HEK293 (cell line): Measurements from ENCODE around the gene REEP6.
A peak's percentile ranks its signal among the peaks of the same experiment; 100 is the strongest.
"Not testable (repeated sequence)": the region's sequence is repeated elsewhere in the genome, so short reads cannot be mapped to it uniquely, and the experiment has no call there.

Experiments used
- CTCF ChIA-PET: fragments of 350-600 bp; formaldehyde crosslinking; extraction: SDS; loops from one replicate; lab custom pipeline; 2021; ENCODE audit warnings: antibody characterized with exemption; lab: Yijun Ruan, JAX
- POLR2A ChIA-PET: fragments of 300-600 bp; formaldehyde crosslinking; extraction: SDS; loops from one replicate; lab custom pipeline; 2020; ENCODE audit warnings: antibody characterized with exemption, inconsistent platforms; lab: Yijun Ruan, JAX
- H3K27ac ChIP-seq: fragments of 200-500 bp; sonication (Bioruptor generic); 2 replicates; pipeline ENCODE4 v1.5.1; 2014; ENCODE audit warnings: low read depth, low read length, control low read depth, inconsistent platforms; ENCODE audit errors: extremely low read depth
- H3K36me3 ChIP-seq, 2 experiments: fragments of 200-500 bp in 1 of 2; sonication (Bioruptor generic) in 1 of 2; 1 replicate in 1 of 2; 2 replicates in 1 of 2; pipeline ENCODE4 v1.5.1; 2014 to 2017; ENCODE audit warnings: inconsistent platforms in 2 of 2, low read length in 2 of 2; ENCODE audit not compliant: control insufficient read depth in 2 of 2, insufficient read depth in 1 of 2
- H3K4me1 ChIP-seq: fragments of 200-500 bp; sonication (Bioruptor generic); 2 replicates; pipeline ENCODE4 v1.5.1; 2014; ENCODE audit warnings: mild to moderate bottlenecking, low read length, inconsistent platforms; ENCODE audit not compliant: control insufficient read depth, insufficient read depth
- H3K4me3 ChIP-seq: 2 replicates; pipeline ENCODE4 v1.5.1; 2011; ENCODE audit warnings: low read depth, mild to moderate bottlenecking, control low read depth, low read length, moderate library complexity
- H3K9me3 ChIP-seq: fragments of 200-500 bp; sonication (Bioruptor generic); 2 replicates; pipeline ENCODE4 v1.5.1; 2014; ENCODE audit warnings: low read depth, low read length, inconsistent platforms; ENCODE audit not compliant: control insufficient read depth, insufficient read depth
- GLI2 ChIP-seq: fragments of 450-650 bp; formaldehyde crosslinking; IDR thresholded peaks from 2 replicates; pipeline ENCODE4; 2017; ENCODE audit warnings: missing biosample characterization, missing genetic modification characterization, low read depth, borderline replicate concordance
- KLF8 ChIP-seq: fragments of 450-650 bp; formaldehyde crosslinking; IDR thresholded peaks from 2 replicates; pipeline ENCODE4 v1.5.1; 2016; ENCODE audit warnings: missing biosample characterization, missing genetic modification characterization
- KLF9 ChIP-seq: fragments of 450-650 bp; formaldehyde crosslinking; IDR thresholded peaks from 2 replicates; pipeline ENCODE4 v1.5.1; 2016; ENCODE audit warnings: missing biosample characterization, missing genetic modification characterization, low read depth
- PRDM2 ChIP-seq: fragments of 450-650 bp; formaldehyde crosslinking; IDR thresholded peaks from 2 replicates; pipeline ENCODE4 v1.5.1; 2016; ENCODE audit warnings: missing biosample characterization, missing genetic modification characterization, borderline replicate concordance
- REST ChIP-seq: fragments of 450-650 bp; formaldehyde crosslinking; IDR thresholded peaks from 2 replicates; pipeline ENCODE4 v1.5.1; 2016; ENCODE audit warnings: missing biosample characterization, missing genetic modification characterization
- SCRT2 ChIP-seq: fragments of 450-650 bp; formaldehyde crosslinking; IDR thresholded peaks from 2 replicates; pipeline ENCODE4 v1.5.1; 2016; ENCODE audit warnings: missing biosample characterization, missing genetic modification characterization
- SP2 ChIP-seq: fragments of 450-650 bp; formaldehyde crosslinking; IDR thresholded peaks from 2 replicates; pipeline ENCODE4 v1.5.1; 2016; ENCODE audit warnings: missing biosample characterization, missing genetic modification characterization
- ZNF10 ChIP-seq: fragments of 450-650 bp; formaldehyde crosslinking; IDR thresholded peaks from 2 replicates; pipeline ENCODE4 v1.5.1; 2017; ENCODE audit warnings: missing biosample characterization, missing genetic modification characterization
- ZNF362 ChIP-seq: fragments of 450-650 bp; formaldehyde crosslinking; IDR thresholded peaks from 2 replicates; pipeline ENCODE4 v1.5.1; 2016; ENCODE audit warnings: missing biosample characterization, missing genetic modification characterization
- ZNF544 ChIP-seq: fragments of 450-650 bp; formaldehyde crosslinking; IDR thresholded peaks from 2 replicates; pipeline ENCODE4 v1.5.0; 2017; ENCODE audit warnings: missing biosample characterization, missing genetic modification characterization
- ZNF558 ChIP-seq: fragments of 450-650 bp; formaldehyde crosslinking; IDR thresholded peaks from 2 replicates; pipeline ENCODE4 v1.5.1; 2016; ENCODE audit warnings: missing biosample characterization, missing genetic modification characterization
- ZNF623 ChIP-seq: fragments of 450-650 bp; formaldehyde crosslinking; IDR thresholded peaks from 2 replicates; pipeline ENCODE4 v1.5.1; 2016; ENCODE audit warnings: missing biosample characterization, missing genetic modification characterization

REEP6 gene

GRCh38 chr19:1516395-1516753, 25.4 kb downstream of the REEP6 start (continued):
- TF ChIP-seq PRDM2 (tag by site-specific recombination) (no peak), ZNF544 (tag by site-specific recombination) (no peak), ZNF558 (tag by site-specific recombination) (no peak), REST (tag by site-specific recombination) (no peak), SP2 (peak; percentile 28; the same call in 1 of the 2 replicates), GLI2 (no peak), KLF9 (tag by site-specific recombination) (no peak), ZNF10 (tag by site-specific recombination) (peak; percentile 51; the same call in 1 of the 2 replicates), SCRT2 (tag by site-specific recombination) (0 out of 2 replicates have a peak, but pooled peaks have one; percentile 18), ZNF362 (tag by site-specific recombination) (no peak), KLF8 (tag by site-specific recombination) (no peak)

- CTCF ChIA-PET, result interaction anchor here (0.6 to 0.9 kb wide), 2 partner anchors 51 to 73 kb away, joined by 3 read pairs; no protein-coding TSS in a partner anchor
- Histone ChIP-seq H3K4me3 (no peak overlapping the region), H3K27ac (no peak overlapping the region), H3K4me1 (no peaks in the 10 kb centered on the region), H3K9me3 (no peaks in the 10 kb centered on the region), H3K36me3 (no peaks in the 10 kb centered on the region)
- TF ChIP-seq ZNF623 (tag by site-specific recombination), result peak; percentile 97
- no peak for TF ChIP-seq SCRT2 (tag by site-specific recombination)
- POLR2A ChIA-PET, result no interaction called here
Measured at GRCh38 chr19:1518471-1518870, 27.5 kb downstream of the REEP6 start.

GRCh38 chr19:1519802-1520201, 28.8 kb downstream of the REEP6 start:
- H3K27ac ChIP-seq, H3K4me3 ChIP-seq, H3K4me1 ChIP-seq, POLR2A ChIA-PET, H3K36me3 ChIP-seq, H3K9me3 ChIP-seq: not testable (repeated sequence)
- CTCF ChIA-PET, result interaction anchor here (1.1 kb wide), 1 partner anchor 16 kb away, joined by 3 read pairs; no protein-coding TSS in a partner anchor
